ENCODE measurements around the gene CDKL5.

CDKL5 gene

GRCh38 chrX:18449236-18449635 lies 23.8 kb downstream of the CDKL5 start:
- H3K4me1 ChIP-seq (ENCODE audit: control insufficient read depth in 2 of 2, insufficient read depth in 1 of 2, low read depth in 1 of 2, low read length in 2 of 2), result no peaks in the 10 kb centered on the region
- H3K27me3 ChIP-seq (ENCODE audit: control insufficient read depth in 3 of 3, insufficient read depth in 3 of 3, low read depth in 1 of 3, low read length in 3 of 3), result no peaks in the 10 kb centered on the region
- no peaks in the 10 kb centered on the region for H3K9me3 ChIP-seq (replicated peaks in 1 of 2; ENCODE audit: control insufficient read depth in 2 of 2, insufficient read depth in 1 of 2, low read depth in 1 of 2, low read length in 2 of 2)
- no peak overlapping the region for H2AK5ac ChIP-seq (ENCODE audit: low read depth, low read length)
- H3K4me2 ChIP-seq (ENCODE audit: insufficient read depth, low read length, poor library complexity, severe bottlenecking), result no peak overlapping the region
- no peak overlapping the region for H3K23ac ChIP-seq (ENCODE audit: low read depth, low read length, poor library complexity)
- DNase-seq (ENCODE audit: low spot score), result no peak
- no peaks in the 10 kb centered on the region for H3K79me1 ChIP-seq (ENCODE audit: low read depth, low read length)
- no peak overlapping the region for H3K4me3 ChIP-seq (ENCODE audit: low read length in 2 of 2)
- no peak overlapping the region for H2BK120ac ChIP-seq (ENCODE audit: low read depth, low read length)
- H2BK12ac ChIP-seq (ENCODE audit: low read length), result no peak overlapping the region
- no peak overlapping the region for H3K27ac ChIP-seq (replicated peaks; ENCODE audit: low read length)
- no peak overlapping the region for H3K4ac ChIP-seq (ENCODE audit: low read length)
- no peaks in the 10 kb centered on the region for H3K36me3 ChIP-seq (replicated peaks in 1 of 2; ENCODE audit: control insufficient read depth in 2 of 2, insufficient read depth in 2 of 2, low read length in 2 of 2)
- WGBS, 2 donors (ENCODE audit: extremely low coverage in 2 of 2, insufficient read length in 2 of 2, insufficient replicate concordance in 1 of 2), result no CpG with 5 or more reads among the region's 4 CpGs
- H2BK15ac ChIP-seq (ENCODE audit: low read length), result no peak overlapping the region
- no peak overlapping the region for H3K9ac ChIP-seq (ENCODE audit: low read depth, low read length, poor library complexity)
- no peak overlapping the region for H2AFZ ChIP-seq (ENCODE audit: low read length)
- H4K8ac ChIP-seq (ENCODE audit: low read depth, low read length), result no peak overlapping the region
- H4K91ac ChIP-seq (ENCODE audit: low read depth, low read length, poor library complexity), result no peak overlapping the region
- no peak overlapping the region for H2BK5ac ChIP-seq (ENCODE audit: low read length)
- no peak overlapping the region for H3K14ac ChIP-seq (ENCODE audit: low read length)
- H3K18ac ChIP-seq (ENCODE audit: low read length), result no peak overlapping the region

GRCh38 chrX:18455384-18455783 lies 30.0 kb downstream of the CDKL5 start:
- no peaks in the 10 kb centered on the region for H3K4me1 ChIP-seq (ENCODE audit: control insufficient read depth in 2 of 2, insufficient read depth in 1 of 2, low read depth in 1 of 2, low read length in 2 of 2)
- DNase-seq (ENCODE audit: low spot score), result no peak
- no peak overlapping the region for H3K4ac ChIP-seq (ENCODE audit: low read length)
- H4K8ac ChIP-seq (ENCODE audit: low read depth, low read length), result no peak overlapping the region
- no peak overlapping the region for H3K14ac ChIP-seq (ENCODE audit: low read length)
- H3K36me3 ChIP-seq (replicated peaks in 1 of 2; ENCODE audit: control insufficient read depth in 2 of 2, insufficient read depth in 2 of 2, low read length in 2 of 2), result no peaks in the 10 kb centered on the region
- H2BK5ac ChIP-seq (ENCODE audit: low read length), result no peak overlapping the region
- H2BK120ac ChIP-seq (ENCODE audit: low read depth, low read length), result no peak overlapping the region
- no peak overlapping the region for H2AFZ ChIP-seq (ENCODE audit: low read length)
- no peaks in the 10 kb centered on the region for H3K79me1 ChIP-seq (ENCODE audit: low read depth, low read length)
- no peak overlapping the region for H3K4me3 ChIP-seq (ENCODE audit: low read length in 2 of 2)
- H3K23ac ChIP-seq (ENCODE audit: low read depth, low read length, poor library complexity), result no peak overlapping the region
- no peak overlapping the region for H3K9ac ChIP-seq (ENCODE audit: low read depth, low read length, poor library complexity)
- no peak overlapping the region for H3K27ac ChIP-seq (replicated peaks; ENCODE audit: low read length)
- no peak overlapping the region for H2AK5ac ChIP-seq (ENCODE audit: low read depth, low read length)
- H3K27me3 ChIP-seq (ENCODE audit: control insufficient read depth in 3 of 3, insufficient read depth in 3 of 3, low read depth in 1 of 3, low read length in 3 of 3), result no peaks in the 10 kb centered on the region
- H3K18ac ChIP-seq (ENCODE audit: low read length), result no peak overlapping the region
- no CpG with 5 or more reads among the region's 2 CpGs for WGBS, 2 donors (ENCODE audit: extremely low coverage in 2 of 2, insufficient read length in 2 of 2, insufficient replicate concordance in 1 of 2)
- no peak overlapping the region for H2BK15ac ChIP-seq (ENCODE audit: low read length)
- H2BK12ac ChIP-seq (ENCODE audit: low read length), result no peak overlapping the region
- no peaks in the 10 kb centered on the region for H3K9me3 ChIP-seq (replicated peaks in 1 of 2; ENCODE audit: control insufficient read depth in 2 of 2, insufficient read depth in 1 of 2, low read depth in 1 of 2, low read length in 2 of 2)
- no peak overlapping the region for H3K4me2 ChIP-seq (ENCODE audit: insufficient read depth, low read length, poor library complexity, severe bottlenecking)
- H4K91ac ChIP-seq (ENCODE audit: low read depth, low read length, poor library complexity), result no peak overlapping the region

GRCh38 chrX:18457000-18457399 lies 31.6 kb downstream of the CDKL5 start:
- H2AFZ ChIP-seq (ENCODE audit: low read length), result no peak overlapping the region
- no peaks in the 10 kb centered on the region for H3K79me1 ChIP-seq (ENCODE audit: low read depth, low read length)
- no peak overlapping the region for H3K18ac ChIP-seq (ENCODE audit: low read length)
- no peak overlapping the region for H3K14ac ChIP-seq (ENCODE audit: low read length)
- H2BK120ac ChIP-seq (ENCODE audit: low read depth, low read length), result no peak overlapping the region
- no peak overlapping the region for H3K4me2 ChIP-seq (ENCODE audit: insufficient read depth, low read length, poor library complexity, severe bottlenecking)
- no peak overlapping the region for H2BK12ac ChIP-seq (ENCODE audit: low read length)
- no peaks in the 10 kb centered on the region for H3K9me3 ChIP-seq (replicated peaks in 1 of 2; ENCODE audit: control insufficient read depth in 2 of 2, insufficient read depth in 1 of 2, low read depth in 1 of 2, low read length in 2 of 2)
- no peak overlapping the region for H3K4me3 ChIP-seq (ENCODE audit: low read length in 2 of 2)
- H3K27ac ChIP-seq (replicated peaks; ENCODE audit: low read length), result no peak overlapping the region
- H3K4ac ChIP-seq (ENCODE audit: low read length), result no peak overlapping the region
- H4K91ac ChIP-seq (ENCODE audit: low read depth, low read length, poor library complexity), result no peak overlapping the region
- WGBS, 2 donors (ENCODE audit: extremely low coverage in 2 of 2, insufficient read length in 2 of 2, insufficient replicate concordance in 1 of 2), result no CpG with 5 or more reads among the region's 2 CpGs
- no peak for DNase-seq (ENCODE audit: low spot score)
- H3K27me3 ChIP-seq (ENCODE audit: control insufficient read depth in 3 of 3, insufficient read depth in 3 of 3, low read depth in 1 of 3, low read length in 3 of 3), result no peaks in the 10 kb centered on the region
- no peak overlapping the region for H2BK15ac ChIP-seq (ENCODE audit: low read length)
- H3K9ac ChIP-seq (ENCODE audit: low read depth, low read length, poor library complexity), result no peak overlapping the region
- no peaks in the 10 kb centered on the region for H3K36me3 ChIP-seq (replicated peaks in 1 of 2; ENCODE audit: control insufficient read depth in 2 of 2, insufficient read depth in 2 of 2, low read length in 2 of 2)
- H2AK5ac ChIP-seq (ENCODE audit: low read depth, low read length), result no peak overlapping the region
- H2BK5ac ChIP-seq (ENCODE audit: low read length), result no peak overlapping the region
- no peak overlapping the region for H4K8ac ChIP-seq (ENCODE audit: low read depth, low read length)
- no peak overlapping the region for H3K23ac ChIP-seq (ENCODE audit: low read depth, low read length, poor library complexity)
- H3K4me1 ChIP-seq (ENCODE audit: control insufficient read depth in 2 of 2, insufficient read depth in 1 of 2, low read depth in 1 of 2, low read length in 2 of 2), result no peaks in the 10 kb centered on the region

- H3K27ac ChIP-seq (replicated peaks; ENCODE audit: low read length), result no peak overlapping the region
- no peak overlapping the region for H3K4me3 ChIP-seq (ENCODE audit: low read length in 2 of 2)
- H2BK5ac ChIP-seq (ENCODE audit: low read length), result no peak overlapping the region
- H3K27me3 ChIP-seq (ENCODE audit: control insufficient read depth in 3 of 3, insufficient read depth in 3 of 3, low read depth in 1 of 3, low read length in 3 of 3), result no peaks in the 10 kb centered on the region
- H2BK15ac ChIP-seq (ENCODE audit: low read length), result no peak overlapping the region
- no CpG with 5 or more reads among the region's 1 CpG for WGBS, 2 donors (ENCODE audit: extremely low coverage in 2 of 2, insufficient read length in 2 of 2, insufficient replicate concordance in 1 of 2)
- no peak overlapping the region for H4K91ac ChIP-seq (ENCODE audit: low read depth, low read length, poor library complexity)
- no peak overlapping the region for H4K8ac ChIP-seq (ENCODE audit: low read depth, low read length)
- no peak overlapping the region for H3K23ac ChIP-seq (ENCODE audit: low read depth, low read length, poor library complexity)
- H3K4me2 ChIP-seq (ENCODE audit: insufficient read depth, low read length, poor library complexity, severe bottlenecking), result no peak overlapping the region
- DNase-seq (ENCODE audit: low spot score), result no peak
- H3K36me3 ChIP-seq (replicated peaks in 1 of 2; ENCODE audit: control insufficient read depth in 2 of 2, insufficient read depth in 2 of 2, low read length in 2 of 2), result no peaks in the 10 kb centered on the region
- H3K79me1 ChIP-seq (ENCODE audit: low read depth, low read length), result no peaks in the 10 kb centered on the region
- no peak overlapping the region for H2AFZ ChIP-seq (ENCODE audit: low read length)
- no peak overlapping the region for H3K4ac ChIP-seq (ENCODE audit: low read length)
- no peak overlapping the region for H3K9ac ChIP-seq (ENCODE audit: low read depth, low read length, poor library complexity)
- no peak overlapping the region for H2BK12ac ChIP-seq (ENCODE audit: low read length)
- H3K18ac ChIP-seq (ENCODE audit: low read length), result no peak overlapping the region
- no peak overlapping the region for H2BK120ac ChIP-seq (ENCODE audit: low read depth, low read length)
- H3K14ac ChIP-seq (ENCODE audit: low read length), result no peak overlapping the region
- H3K4me1 ChIP-seq (ENCODE audit: control insufficient read depth in 2 of 2, insufficient read depth in 1 of 2, low read depth in 1 of 2, low read length in 2 of 2), result no peaks in the 10 kb centered on the region
- no peaks in the 10 kb centered on the region for H3K9me3 ChIP-seq (replicated peaks in 1 of 2; ENCODE audit: control insufficient read depth in 2 of 2, insufficient read depth in 1 of 2, low read depth in 1 of 2, low read length in 2 of 2)
- no peak overlapping the region for H2AK5ac ChIP-seq (ENCODE audit: low read depth, low read length)
Measured at GRCh38 chrX:18461431-18461830, 36.0 kb downstream of the CDKL5 start.
